GM23248 (cell line): Measurements from ENCODE around the gene PKIB. TPM values are rescaled to one million over a fixed set of nuclear protein-coding genes. Genes with fewer than 3 reads are reported as not detected.
"Not testable (repeated sequence)": the region's sequence is repeated elsewhere in the genome, so short reads cannot be mapped to it uniquely, and the experiment has no call there.

Experiments
- DNase-seq: peaks from one replicate; pipeline ENCODE4 v3.0.0-alpha.2; 2015
- H2AFZ ChIP-seq: fragments of 200-600 bp; sonication (generic); 2 replicates; pipeline ENCODE4 v1.6.1; 2016; ENCODE audit warnings: antibody characterized with exemption
- H3F3A ChIP-seq: fragments of 200-600 bp; sonication (generic); 2 replicates; pipeline ENCODE4 v1.6.1; 2016; ENCODE audit warnings: mild to moderate bottlenecking, antibody characterized with exemption, mixed run types; ENCODE audit not compliant: insufficient read depth
- H3K27ac ChIP-seq: fragments of 200-600 bp; sonication (generic); 2 replicates; pipeline ENCODE4 v1.5.1; 2016; ENCODE audit warnings: mild to moderate bottlenecking
- H3K27me3 ChIP-seq: fragments of 200-600 bp; sonication (generic); replicated peaks from 2 replicates; pipeline ENCODE4 v1.6.1; 2016; ENCODE audit warnings: mild to moderate bottlenecking; ENCODE audit not compliant: insufficient read depth
- H3K36me3 ChIP-seq: fragments of 200-600 bp; sonication (generic); 2 replicates; pipeline ENCODE4 v1.6.1; 2016; ENCODE audit warnings: low read depth, mild to moderate bottlenecking
- H3K4me1 ChIP-seq: fragments of 200-600 bp; sonication (generic); 2 replicates; pipeline ENCODE4 v1.6.1; 2016; ENCODE audit warnings: mild to moderate bottlenecking; ENCODE audit not compliant: insufficient read depth
- H3K4me2 ChIP-seq: fragments of 200-600 bp; sonication (generic); one replicate; pipeline ENCODE4 v1.6.1; 2016; ENCODE audit warnings: mild to moderate bottlenecking; ENCODE audit not compliant: unreplicated experiment
- H3K4me3 ChIP-seq: fragments of 200-600 bp; sonication (generic); 2 replicates; pipeline ENCODE4 v1.5.1; 2016; ENCODE audit warnings: mild to moderate bottlenecking
- H3K79me2 ChIP-seq: fragments of 200-600 bp; sonication (generic); 2 replicates; pipeline ENCODE4 v1.6.1; 2016; ENCODE audit warnings: mild to moderate bottlenecking; ENCODE audit not compliant: insufficient read depth
- H3K9ac ChIP-seq: fragments of 200-600 bp; sonication (generic); 2 replicates; pipeline ENCODE4 v1.6.1; 2016; ENCODE audit warnings: mild to moderate bottlenecking
- H3K9me2 ChIP-seq: fragments of 200-600 bp; sonication (generic); 2 replicates; pipeline ENCODE4 v1.6.1; 2016; ENCODE audit warnings: mixed run types, mild to moderate bottlenecking, moderate library complexity; ENCODE audit not compliant: insufficient read depth
- H3K9me3 ChIP-seq: fragments of 200-600 bp; sonication (generic); one replicate; pipeline ENCODE4 v1.6.1; 2017; ENCODE audit warnings: low read depth
- H4K20me1 ChIP-seq: fragments of 200-600 bp; sonication (generic); 2 replicates; pipeline ENCODE4 v1.6.0; 2016; ENCODE audit not compliant: insufficient read depth
- EZH2 ChIP-seq: fragments of 200-600 bp; sonication (generic); IDR thresholded peaks from 2 replicates; pipeline ENCODE4 v1.6.1; 2018; ENCODE audit warnings: antibody characterized with exemption, mild to moderate bottlenecking; ENCODE audit not compliant: insufficient read depth, poor library complexity, severe bottlenecking
- EZH2phosphoT487 ChIP-seq: fragments of 200-600 bp; sonication (generic); IDR thresholded peaks from 2 replicates; pipeline ENCODE4 v1.6.1; 2018; ENCODE audit warnings: antibody characterized with exemption, moderate library complexity, mild to moderate bottlenecking, low read depth; ENCODE audit not compliant: insufficient read depth
- WGBS, 2 experiments: methylation state at CpG; one replicate each; pipeline ENCODE4 v1.1.6; 2015 to 2017; ENCODE audit warnings: low lambda C conversion rate in 2 of 2, low coverage in 1 of 2; ENCODE audit errors: missing lambda C conversion rate in 2 of 2; 5-methylcytosine and 5-hydroxymethylcytosine counted together
- in situ Hi-C: fragments of 300-500 bp; cut with MboI; formaldehyde crosslinking; loops from 2 replicates; pipeline ENCODE4 v1.15.0; 2020
- polyA plus RNA-seq: library from polyadenylated mRNA; unstranded; fragments of >200 nt; fragmentation: Nextera tagmentation; extraction: Ambion mirVana; gene quantifications from 2 replicates; pipeline ENCODE4 v1.2.1, GENCODE V29; 2016
- total RNA-seq: library from RNA; depleted of rRNA; stranded (reverse); fragments of >200 nt; shearing (Covaris generic); gene quantifications from 2 replicates; pipeline ENCODE4 v1.2.3, GENCODE V29; 2014

The PKIB gene
- total and polyA plus RNA-seq, 2 experiments from 2014 or later: 0.40 TPM; not detected in 1

DNA sequence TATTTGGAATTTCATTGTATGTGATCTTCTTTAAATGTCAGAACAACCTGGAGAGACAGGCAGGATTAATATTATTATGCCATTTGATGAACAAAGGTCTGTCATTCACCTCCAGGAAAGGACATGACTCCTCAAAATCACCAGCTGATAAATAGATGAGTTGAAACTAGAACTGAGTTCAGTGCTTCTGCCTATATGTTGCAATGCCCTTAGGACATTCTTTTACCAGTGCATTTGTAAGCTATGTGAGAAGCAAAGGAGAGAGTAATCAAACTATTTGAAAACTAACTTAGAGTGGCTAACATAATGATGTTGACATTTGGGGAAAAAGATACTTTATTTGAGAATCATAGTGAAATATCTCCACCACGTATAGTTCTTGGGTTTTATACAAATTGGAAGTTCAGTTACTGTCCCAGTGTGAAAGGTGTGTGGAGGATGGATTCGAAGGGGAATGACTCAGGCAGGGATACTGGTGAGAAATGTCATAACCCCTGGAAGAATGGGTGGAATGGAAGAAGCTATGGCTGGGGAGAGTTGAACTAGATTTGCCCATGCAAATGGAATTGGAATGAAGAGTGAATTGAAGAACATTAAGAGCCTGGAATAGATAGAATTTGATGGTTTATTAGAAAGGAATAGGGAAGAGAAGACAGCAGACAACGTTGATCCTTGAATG, 21.5 kb downstream of the PKIB start:
- Histone ChIP-seq H3F3A (no peaks in the 10 kb centered on the region), H3K4me2 (no peak overlapping the region), H3K9me3 (no peaks in the 10 kb centered on the region), H4K20me1 (no peaks in the 10 kb centered on the region), H2AFZ (no peak overlapping the region), H3K36me3 (no peaks in the 10 kb centered on the region), H3K27me3 (0 out of 2 replicates have a peak, but pooled peaks cover 3% of the 10 kb centered on the region), H3K9me2 (no peaks in the 10 kb centered on the region), H3K79me2 (no peaks in the 10 kb centered on the region), H3K4me1 (no peaks in the 10 kb centered on the region), H3K9ac (no peak overlapping the region), H3K4me3 (no peak overlapping the region), H3K27ac (no peak overlapping the region)
- no peak for DNase-seq
- in situ Hi-C loops: no loop called here
- WGBS, 2 experiments: 12 to 13% methylated on average over 3 of the region's 3 CpGs
- TF ChIP-seq EZH2 (no peak), EZH2phosphoT487 (no peak)

DNA sequence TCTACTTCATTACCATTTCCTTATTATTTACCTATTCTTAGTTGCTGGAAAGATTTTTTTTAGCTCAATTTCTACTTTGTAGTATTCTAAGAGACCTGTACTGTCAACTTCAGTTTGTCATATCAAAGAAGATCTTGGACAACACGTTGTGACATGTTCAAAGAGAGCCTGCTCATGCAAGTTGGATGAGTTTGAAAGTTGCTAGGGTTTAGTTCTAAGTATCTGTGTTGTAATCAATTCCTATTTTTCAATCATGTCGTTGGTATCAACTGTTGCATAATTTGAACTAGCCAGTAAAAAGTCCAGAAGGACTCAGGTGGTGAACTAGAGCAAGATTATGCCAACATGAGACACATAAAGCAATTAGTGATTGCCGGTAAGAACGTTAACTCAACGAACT, 30.2 kb downstream of the PKIB start:
- 64 to 73% methylated on average over 5 of the region's 5 CpGs for WGBS, 2 experiments
- H3K27ac ChIP-seq: no peak overlapping the region

DNA sequence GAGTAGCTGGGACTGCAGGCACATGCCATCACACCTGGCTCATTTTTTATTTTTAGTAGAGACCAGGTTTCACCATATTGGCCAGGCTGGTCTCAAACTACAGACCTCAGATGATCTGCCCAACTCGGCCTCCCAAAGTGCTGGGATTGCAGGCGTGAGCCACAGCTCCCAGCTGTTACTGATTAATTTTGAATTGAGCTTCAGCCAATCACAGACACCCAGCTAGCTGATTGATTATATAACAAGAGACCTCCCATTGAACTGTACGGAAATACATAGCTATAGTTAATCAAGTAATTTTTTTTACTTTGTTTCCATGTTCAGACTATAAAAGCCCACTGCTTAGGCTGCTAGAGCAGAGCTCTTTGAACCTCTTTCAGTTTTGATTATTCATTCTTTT, 31.6 kb downstream of the PKIB start:
- Histone ChIP-seq H3K4me3 (no peak overlapping the region), H3K27ac (no peak overlapping the region), H2AFZ (no peak overlapping the region), H3K9me3 (no peaks in the 10 kb centered on the region), H3K4me1 (no peaks in the 10 kb centered on the region), H3K36me3 (no peaks in the 10 kb centered on the region), H3K9ac (no peak overlapping the region), H3K9me2 (no peaks in the 10 kb centered on the region), H3K4me2 (no peak overlapping the region), H4K20me1 (no peaks in the 10 kb centered on the region), H3K79me2 (no peaks in the 10 kb centered on the region), H3K27me3 (no peaks in the 10 kb centered on the region), H3F3A (no peaks in the 10 kb centered on the region)
- in situ Hi-C loops: no loop called here
- no peak for DNase-seq
- TF ChIP-seq EZH2phosphoT487 (no peak), EZH2 (no peak)
- WGBS, 2 experiments: 13 to 16% methylated on average over 3 of the region's 3 CpGs

More for the DNA sequence above, 30.2 kb downstream of the PKIB start:
- H4K20me1 ChIP-seq: no peaks in the 10 kb centered on the region
- H3K9me3 ChIP-seq: no peaks in the 10 kb centered on the region
- no peaks in the 10 kb centered on the region for H3K4me1 ChIP-seq
- H3K27me3 ChIP-seq: no peaks in the 10 kb centered on the region
- no peak overlapping the region for H2AFZ ChIP-seq
- no peak overlapping the region for H3K4me3 ChIP-seq
- DNase-seq: no peak
- H3K9me2 ChIP-seq: no peaks in the 10 kb centered on the region
- H3K36me3 ChIP-seq: no peaks in the 10 kb centered on the region
- H3K79me2 ChIP-seq: no peaks in the 10 kb centered on the region
- in situ Hi-C loops: no loop called here
- no peak overlapping the region for H3K9ac ChIP-seq
- no peak for TF ChIP-seq EZH2
- no peak for TF ChIP-seq EZH2phosphoT487
- no peak overlapping the region for H3K4me2 ChIP-seq
- no peaks in the 10 kb centered on the region for H3F3A ChIP-seq

DNA sequence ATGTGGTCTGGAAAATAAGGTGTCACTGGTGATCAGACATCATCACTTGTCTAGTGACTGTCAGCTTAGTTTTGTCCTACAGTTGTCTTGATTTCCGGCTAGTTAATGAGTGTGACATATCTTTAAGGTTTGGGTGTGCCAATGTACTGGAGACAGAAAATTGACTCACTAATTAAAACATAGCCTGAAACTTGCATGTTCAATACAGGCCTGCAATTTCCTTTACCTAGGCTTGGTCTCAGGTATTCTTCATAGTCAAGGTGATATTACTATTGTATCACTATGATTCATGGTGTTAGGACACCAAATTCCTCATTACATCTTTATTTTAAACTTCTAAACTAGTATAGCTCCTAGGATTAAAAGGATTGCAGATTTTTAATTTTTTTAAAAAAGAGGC, 32.4 kb downstream of the PKIB start:
- H3K9me3 ChIP-seq, H3K4me2 ChIP-seq, H3K9ac ChIP-seq, H3K4me3 ChIP-seq, H3F3A ChIP-seq, H2AFZ ChIP-seq, DNase-seq, H3K36me3 ChIP-seq, H3K9me2 ChIP-seq, H3K4me1 ChIP-seq, H3K79me2 ChIP-seq, H3K27ac ChIP-seq, H3K27me3 ChIP-seq, in situ Hi-C loops, H4K20me1 ChIP-seq: not testable (repeated sequence)
- WGBS, 2 experiments: 50 to 65% methylated on average over 1 of the region's 1 CpG

DNA sequence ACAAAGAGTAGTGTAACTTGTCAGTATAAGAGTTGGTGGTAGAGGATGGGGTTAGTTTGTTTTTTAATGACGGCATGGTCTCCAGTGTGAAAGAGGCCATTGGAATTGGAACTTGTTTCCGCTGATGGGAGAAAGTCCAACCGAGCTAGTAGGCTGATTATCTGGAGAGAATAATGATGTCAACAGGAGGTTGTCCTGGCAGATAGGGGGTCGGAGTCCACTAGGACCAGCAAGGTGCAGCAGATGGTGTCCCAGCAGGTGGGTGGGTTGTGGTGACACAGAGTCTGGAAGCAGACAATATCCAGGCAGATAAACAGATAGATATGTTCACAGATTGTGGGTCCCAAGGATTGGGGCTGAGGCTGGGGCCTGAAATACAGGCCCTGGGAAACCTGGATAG, 35.1 kb downstream of the PKIB start:
- 68 to 75% methylated on average over 4 of the region's 4 CpGs for WGBS, 2 experiments
- Histone ChIP-seq H2AFZ (no peak overlapping the region), H3K27ac (no peak overlapping the region), H3K9me2 (no peaks in the 10 kb centered on the region), H3K36me3 (no peaks in the 10 kb centered on the region), H3K79me2 (no peaks in the 10 kb centered on the region), H4K20me1 (no peaks in the 10 kb centered on the region), H3K4me3 (no peak overlapping the region), H3F3A (no peaks in the 10 kb centered on the region), H3K9ac (no peak overlapping the region), H3K9me3 (no peaks in the 10 kb centered on the region), H3K4me2 (no peak overlapping the region), H3K4me1 (no peaks in the 10 kb centered on the region), H3K27me3 (no peaks in the 10 kb centered on the region)
- in situ Hi-C loops: no loop called here
- TF ChIP-seq EZH2phosphoT487: no peak
- TF ChIP-seq EZH2: no peak
- no peak for DNase-seq
